ENCODE data around the gene CIZ1. TPM values are rescaled to one million over a fixed set of nuclear protein-coding genes. Genes with fewer than 3 reads are reported as not detected.
A peak's percentile ranks its signal among the peaks of the same experiment; 100 is the strongest.

Gene CIZ1
- total RNA-seq, 1 donor from 2014 or later = 186 TPM

- TF ChIP-seq CTCF (conservative IDR thresholded peaks at IDR 0.05) = no peak
- Mint-ChIP-seq H3K36me3 (no peaks in the 10 kb centered on the region), H3K27ac (peak overlapping the region; percentile 76), H3K4me1 (ENCODE audit: unreplicated experiment) (peaks cover 32% of the 10 kb centered on the region), H3K9me3 (no peaks in the 10 kb centered on the region), H3K4me3 (peak overlapping the region; percentile 88), H3K27me3 (peaks cover 3% of the 10 kb centered on the region)
- no peak for DNase-seq (ENCODE audit: extremely low spot score, unreplicated experiment)
Measured at GRCh38 chr9:128203707-128204551, 12.6 kb upstream of the CIZ1 start.

- H3K4me1 Mint-ChIP-seq (ENCODE audit: unreplicated experiment) = peaks cover 27% of the 10 kb centered on the region
- H3K9me3 Mint-ChIP-seq = no peaks in the 10 kb centered on the region
- H3K27ac Mint-ChIP-seq = peak within 1 kb of the TSS; percentile 76
- peak within 1 kb of the TSS; percentile 88 for H3K4me3 Mint-ChIP-seq
- TF ChIP-seq CTCF (conservative IDR thresholded peaks at IDR 0.05) = peak; percentile 96
- H3K27me3 Mint-ChIP-seq = peaks cover 3% of the 10 kb centered on the region
- DNase-seq (ENCODE audit: extremely low spot score, unreplicated experiment) = peak; percentile 81
- H3K36me3 Mint-ChIP-seq = no peaks in the 10 kb centered on the region
Measured at GRCh38 chr9:128203024-128203706, 11.8 kb upstream of the CIZ1 start, which contains the start of gene DNM1. TSS of gene DNM1 (plus strand) at chr9:128203379. CDS start at chr9:128203471, 92 bp downstream.

- H3K27me3 Mint-ChIP-seq = peaks cover 3% of the 10 kb centered on the region
- H3K36me3 Mint-ChIP-seq = no peaks in the 10 kb centered on the region
- no peak for DNase-seq (ENCODE audit: extremely low spot score, unreplicated experiment)
- TF ChIP-seq CTCF (conservative IDR thresholded peaks at IDR 0.05) = no peak
- peak overlapping the region; percentile 10 for H3K27ac Mint-ChIP-seq
- peak overlapping the region; percentile 83 for H3K4me3 Mint-ChIP-seq
- no peaks in the 10 kb centered on the region for H3K9me3 Mint-ChIP-seq
- H3K4me1 Mint-ChIP-seq (ENCODE audit: unreplicated experiment) = peaks cover 27% of the 10 kb centered on the region
Measured at GRCh38 chr9:128202648-128203023, 11.3 kb upstream of the CIZ1 start.

- peaks cover 3% of the 10 kb centered on the region for H3K27me3 Mint-ChIP-seq
- H3K4me3 Mint-ChIP-seq = no peak overlapping the region
- no peak for DNase-seq (ENCODE audit: extremely low spot score, unreplicated experiment)
- H3K9me3 Mint-ChIP-seq = no peaks in the 10 kb centered on the region
- no peak overlapping the region for H3K27ac Mint-ChIP-seq
- H3K36me3 Mint-ChIP-seq = no peaks in the 10 kb centered on the region
- peaks cover 21% of the 10 kb centered on the region for H3K4me1 Mint-ChIP-seq (ENCODE audit: unreplicated experiment)
- no peak for TF ChIP-seq CTCF (conservative IDR thresholded peaks at IDR 0.05)
Measured at GRCh38 chr9:128201441-128202369, 10.3 kb upstream of the CIZ1 start.

- no peak for DNase-seq (ENCODE audit: extremely low spot score, unreplicated experiment)
- no peaks in the 10 kb centered on the region for H3K27me3 Mint-ChIP-seq
- no peak for TF ChIP-seq CTCF (conservative IDR thresholded peaks at IDR 0.05)
- H3K9me3 Mint-ChIP-seq = no peaks in the 10 kb centered on the region
- peaks cover 3% of the 10 kb centered on the region for H3K36me3 Mint-ChIP-seq
- peaks cover 6% of the 10 kb centered on the region for H3K4me1 Mint-ChIP-seq (ENCODE audit: unreplicated experiment)
- H3K4me3 Mint-ChIP-seq = no peak overlapping the region
- H3K27ac Mint-ChIP-seq = no peak overlapping the region
Measured at GRCh38 chr9:128193469-128194096, 2.2 kb upstream of the CIZ1 start.
